HCT116 (cell line): Measurements from ENCODE around the gene MYOF. TPM values are rescaled to one million over a fixed set of nuclear protein-coding genes. Genes with fewer than 3 reads are reported as not detected.

Source experiments
- ATAC-seq: fragments of 200-7000 bp; cut with Tn5 transposase; 2 replicates; pipeline ENCODE4 v1.9.1; 2020; ENCODE audit warnings: mild to moderate bottlenecking, moderate library complexity
- BruUV-seq: library from RNA; stranded (reverse); fragments of 400-500 nt; replicated peaks from 2 replicates; lab custom pipeline; 2021; lab: Mats Ljungman, UMichigan
- CTCF ChIA-PET: fragments of 300-600 bp; sonication (Branson Sonifier 250); formaldehyde crosslinking; loops from one replicate; lab custom pipeline; 2021; ENCODE audit warnings: antibody characterized with exemption; lab: Charles Lee
- POLR2A ChIA-PET: fragments of 300-600, 350-600 bp; sonication (Branson Sonifier 250); formaldehyde crosslinking; loops from one replicate; lab custom pipeline; 2021; ENCODE audit warnings: antibody characterized with exemption; lab: Charles Lee
- RAD21 ChIA-PET, 2 experiments: fragments of 300-600 bp; sonication (Branson Sonifier 250); formaldehyde crosslinking; loops; one replicate each; lab custom pipeline; 2023; ENCODE audit warnings: low total read pairs in 2 of 2; ENCODE audit not compliant: uncharacterized antibody in 2 of 2, unreplicated experiment in 2 of 2, low non-redundant PET in 1 of 2; lab: Charles Lee
- DNase-seq: peaks from one replicate; pipeline ENCODE4 v3.0.0-alpha.2; 2010; ENCODE audit warnings: low read depth, low spot score
- H2AFZ ChIP-seq: fragments of 200-600 bp; shearing (Covaris generic), sonication (generic); 2 replicates; pipeline ENCODE4 v1.6.1; 2017; ENCODE audit warnings: low read depth, mixed run types, mixed read lengths, antibody characterized with exemption, low read length; ENCODE audit not compliant: poor library complexity, severe bottlenecking
- H3K27ac ChIP-seq: 2 replicates; pipeline ENCODE4 v1.5.1; 2012; ENCODE audit warnings: low read depth, low read length
- H3K27me3 ChIP-seq: fragments of 200-600 bp; sonication (generic); 2 replicates; pipeline ENCODE4 v1.6.1; 2016; ENCODE audit warnings: mixed run types, low read length, mixed read lengths; ENCODE audit not compliant: insufficient read depth
- H3K36me3 ChIP-seq, 2 experiments: fragments of 200-500 bp in 1 of 2; fragments of 200-600 bp in 1 of 2; sonication (Bioruptor generic) in 1 of 2; sonication (generic) in 1 of 2; 2 replicates each; pipeline versions ENCODE4 v1.5.1 to v1.6.1; 2014 to 2016; ENCODE audit warnings: low read length in 2 of 2, inconsistent platforms in 1 of 2, mixed read lengths in 1 of 2, mixed run types in 1 of 2; ENCODE audit not compliant: insufficient read depth in 2 of 2, control insufficient read depth in 1 of 2
- H3K4me1 ChIP-seq, 2 experiments: fragments of 200-600 bp in 1 of 2; sonication (generic) in 1 of 2; 2 replicates each; pipeline versions ENCODE4 v1.5.1 to v1.6.1; 2012 to 2017; ENCODE audit warnings: low read length in 2 of 2, inconsistent platforms in 1 of 2, mild to moderate bottlenecking in 1 of 2, mixed read lengths in 1 of 2, mixed run types in 1 of 2, moderate library complexity in 1 of 2; ENCODE audit not compliant: insufficient read depth in 2 of 2, control insufficient read depth in 1 of 2
- H3K4me2 ChIP-seq: fragments of 200-600 bp; sonication (generic); 2 replicates; pipeline ENCODE4 v1.6.1; 2017; ENCODE audit warnings: mixed run types, low read length, mixed read lengths
- H3K4me3 ChIP-seq, 2 experiments: fragments of 200-600 bp in 1 of 2; sonication (generic) in 1 of 2; replicated peaks in 1 of 2; 2 replicates each; pipeline ENCODE4 v1.5.1; 2011 to 2016; ENCODE audit warnings: low read length in 2 of 2, control low read depth in 1 of 2, low read depth in 1 of 2, mild to moderate bottlenecking in 1 of 2, mixed read lengths in 1 of 2, mixed run types in 1 of 2
- H3K79me2 ChIP-seq: fragments of 200-600 bp; sonication (generic); 2 replicates; pipeline ENCODE4 v1.6.1; 2017; ENCODE audit warnings: mild to moderate bottlenecking, mixed run types, low read length, moderate library complexity, mixed read lengths; ENCODE audit not compliant: insufficient read depth
- H3K9ac ChIP-seq: fragments of 200-600 bp; sonication (generic); 2 replicates; pipeline ENCODE4 v1.6.1; 2016; ENCODE audit warnings: low read length, mixed read lengths
- H3K9me2 ChIP-seq: fragments of 200-600 bp; sonication (generic), shearing (Covaris generic); 2 replicates; pipeline ENCODE4 v1.6.1; 2017; ENCODE audit warnings: mixed run types, mild to moderate bottlenecking, moderate library complexity; ENCODE audit not compliant: insufficient read depth
- H3K9me3 ChIP-seq, 2 experiments: fragments of 200-500 bp in 1 of 2; fragments of 200-600 bp in 1 of 2; sonication (Bioruptor generic) in 1 of 2; sonication (generic) in 1 of 2; 2 replicates each; pipeline ENCODE4 v1.6.1; 2014 to 2017; ENCODE audit warnings: low read length in 2 of 2, mixed read lengths in 2 of 2, inconsistent platforms in 1 of 2, low read depth in 1 of 2, mild to moderate bottlenecking in 1 of 2, mixed run types in 1 of 2, moderate library complexity in 1 of 2; ENCODE audit not compliant: control insufficient read depth in 1 of 2, insufficient read depth in 1 of 2
- H4K20me1 ChIP-seq: fragments of 200-600 bp; sonication (generic), shearing (Covaris generic); 2 replicates; pipeline ENCODE4 v1.6.1; 2017; ENCODE audit warnings: mixed run types, mild to moderate bottlenecking, moderate library complexity; ENCODE audit not compliant: insufficient read depth
- CBX3 ChIP-seq: IDR thresholded peaks from 2 replicates; pipeline ENCODE4 v1.6.1; 2012; ENCODE audit warnings: low read depth
- CEBPB ChIP-seq: IDR thresholded peaks from 2 replicates; pipeline ENCODE4 v1.6.1; 2012; ENCODE audit warnings: low read depth
- EZH2 ChIP-seq: fragments of 200-600 bp; sonication (generic); IDR thresholded peaks from 2 replicates; pipeline ENCODE4 v1.6.1; 2017; ENCODE audit warnings: antibody characterized with exemption, mixed run types
- POLR2A ChIP-seq: IDR thresholded peaks from 2 replicates; pipeline ENCODE4 v1.7.0; 2011; ENCODE audit warnings: borderline replicate concordance; ENCODE audit not compliant: insufficient read depth, insufficient read length; ENCODE audit errors: extremely low read depth
- POLR2AphosphoS5 ChIP-seq: IDR thresholded peaks from 2 replicates; pipeline ENCODE4 v1.6.1; 2011; ENCODE audit warnings: mild to moderate bottlenecking, low read depth, low read length, moderate library complexity
- SIN3A ChIP-seq: IDR thresholded peaks from 2 replicates; pipeline ENCODE4 v1.6.1; 2012; ENCODE audit warnings: low read depth
- SRF ChIP-seq: IDR thresholded peaks from 2 replicates; pipeline ENCODE4 v1.6.1; 2012; ENCODE audit warnings: low read depth
- ZFX ChIP-seq: fragments of 450-650 bp; IDR thresholded peaks from 2 replicates; pipeline ENCODE4 v1.6.1; 2017
- intact Hi-C: fragments of 100-400 bp; cut with micrococcal nuclease; formaldehyde crosslinking; loops from 2 replicates; pipeline ENCODE4 v1.10.0; 2022
- total RNA-seq: library from RNA; stranded (reverse); gene quantifications from one replicate; pipeline ENCODE4 v1.2.1, GENCODE V29; 2021; ENCODE audit not compliant: unreplicated experiment
- TF ChIP-seq, protein P1 (sequence below): IDR thresholded peaks from 2 replicates; pipeline ENCODE4 v1.6.1; 2011; ENCODE audit warnings: mild to moderate bottlenecking, low read length, moderate library complexity; ENCODE audit not compliant: insufficient replicate concordance; ENCODE audit errors: extremely low read depth
- TF ChIP-seq, protein P2 (sequence below): IDR thresholded peaks from 2 replicates; pipeline ENCODE4 v1.6.1; 2012; ENCODE audit warnings: low read depth

The MYOF gene
- total RNA-seq, 1 experiment from 2014 or later: 250 TPM

DNA sequence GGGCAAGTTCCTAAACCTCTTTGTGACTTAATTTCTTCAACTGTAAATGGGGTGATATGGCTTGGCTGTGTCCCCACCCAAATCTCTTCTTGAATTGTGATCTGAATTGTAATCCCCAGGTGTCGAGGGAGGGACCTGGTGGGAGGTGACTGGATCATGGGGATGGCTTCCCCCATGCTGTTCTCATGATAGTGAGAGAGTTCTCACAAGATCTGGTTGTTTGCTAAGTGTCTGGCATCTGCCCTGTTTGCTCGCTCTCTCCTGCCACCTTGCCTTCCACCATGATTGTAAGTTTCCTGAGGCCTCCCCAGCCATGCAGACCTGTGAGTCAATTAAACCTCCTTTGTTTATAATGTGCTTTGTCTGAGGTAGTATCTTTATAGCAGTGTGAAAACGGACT, 177.0 kb downstream of the MYOF start:
- intact Hi-C loops: no loop called here
- Histone ChIP-seq H3K4me1 (peaks cover 0 to 8% of the 10 kb centered on the region in 2 experiments; a peak in 2 of 4 replicates), H3K4me2 (no peak overlapping the region), H3K4me3 (no peak overlapping the region), H3K36me3 (peaks cover 11 to 25% of the 10 kb centered on the region in 2 experiments; a peak in 3 of 4 replicates), H3K9me2 (no peaks in the 10 kb centered on the region), H3K27ac (no peak overlapping the region), H4K20me1 (no peaks in the 10 kb centered on the region), H3K9me3 (no peaks in the 10 kb centered on the region), H3K27me3 (no peaks in the 10 kb centered on the region), H2AFZ (no peak overlapping the region), H3K79me2 (no peaks in the 10 kb centered on the region), H3K9ac (no peak overlapping the region)
- ATAC-seq (no peak), DNase-seq (no peak)
- 0 out of 2 replicates have a peak, but pooled peaks have one; percentile 25 for TF ChIP-seq POLR2AphosphoS5
- TF ChIP-seq SRF: no peak
- ChIA-PET CTCF (no interaction called here), RAD21 (no interaction called here), POLR2A (no interaction called here)
- BruUV-seq: no TSS peak

DNA sequence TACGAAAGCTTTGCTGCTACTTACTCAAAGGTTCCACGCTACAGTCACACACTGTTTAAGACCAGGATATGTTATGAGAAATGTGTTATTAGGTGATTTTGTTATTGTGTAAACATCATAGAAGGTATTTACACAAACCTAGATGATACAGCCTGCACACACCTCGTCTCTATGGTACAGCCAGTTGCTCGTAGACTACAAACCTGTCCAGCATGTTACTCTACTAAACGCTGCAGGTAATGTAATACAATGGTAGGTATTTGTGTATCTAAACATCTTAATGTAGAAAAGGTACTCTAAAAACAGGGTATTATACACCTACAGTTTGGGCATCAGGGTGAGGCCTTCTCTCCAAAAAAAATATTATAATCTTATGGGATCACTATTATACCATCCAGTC, 181.2 kb downstream of the MYOF start:
- Histone ChIP-seq H3K9me3 (no peaks in the 10 kb centered on the region), H3K27me3 (no peaks in the 10 kb centered on the region), H3K79me2 (no peaks in the 10 kb centered on the region), H2AFZ (no peak overlapping the region), H3K4me1 (no peaks in the 10 kb centered on the region), H3K9ac (no peak overlapping the region), H3K27ac (no peak overlapping the region), H3K4me3 (no peak overlapping the region), H4K20me1 (no peaks in the 10 kb centered on the region), H3K9me2 (no peaks in the 10 kb centered on the region), H3K36me3 (peaks cover 0 to under 1% of the 10 kb centered on the region in 2 experiments; a peak in 1 of 4 replicates), H3K4me2 (no peak overlapping the region)
- POLR2A ChIA-PET: no interaction called here
- ATAC-seq (no peak), DNase-seq (no peak)
- no TSS peak for BruUV-seq
- intact Hi-C loops: no loop called here
- RAD21 ChIA-PET: interaction anchor here in 1 of 2 experiments (0.6 kb wide), 1 partner anchor 429 kb away, joined by 3 read pairs; no protein-coding TSS in a partner anchor
- TF ChIP-seq CEBPB: no peak
- no peak for TF ChIP-seq POLR2A
- TF ChIP-seq, protein P1, sequence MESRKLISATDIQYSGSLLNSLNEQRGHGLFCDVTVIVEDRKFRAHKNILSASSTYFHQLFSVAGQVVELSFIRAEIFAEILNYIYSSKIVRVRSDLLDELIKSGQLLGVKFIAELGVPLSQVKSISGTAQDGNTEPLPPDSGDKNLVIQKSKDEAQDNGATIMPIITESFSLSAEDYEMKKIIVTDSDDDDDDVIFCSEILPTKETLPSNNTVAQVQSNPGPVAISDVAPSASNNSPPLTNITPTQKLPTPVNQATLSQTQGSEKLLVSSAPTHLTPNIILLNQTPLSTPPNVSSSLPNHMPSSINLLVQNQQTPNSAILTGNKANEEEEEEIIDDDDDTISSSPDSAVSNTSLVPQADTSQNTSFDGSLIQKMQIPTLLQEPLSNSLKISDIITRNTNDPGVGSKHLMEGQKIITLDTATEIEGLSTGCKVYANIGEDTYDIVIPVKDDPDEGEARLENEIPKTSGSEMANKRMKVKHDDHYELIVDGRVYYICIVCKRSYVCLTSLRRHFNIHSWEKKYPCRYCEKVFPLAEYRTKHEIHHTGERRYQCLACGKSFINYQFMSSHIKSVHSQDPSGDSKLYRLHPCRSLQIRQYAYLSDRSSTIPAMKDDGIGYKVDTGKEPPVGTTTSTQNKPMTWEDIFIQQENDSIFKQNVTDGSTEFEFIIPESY: no peak
- no peak for TF ChIP-seq CBX3
- no peak for TF ChIP-seq SIN3A
- no peak for TF ChIP-seq ZFX
- TF ChIP-seq EZH2: no peak
- TF ChIP-seq, protein P2, sequence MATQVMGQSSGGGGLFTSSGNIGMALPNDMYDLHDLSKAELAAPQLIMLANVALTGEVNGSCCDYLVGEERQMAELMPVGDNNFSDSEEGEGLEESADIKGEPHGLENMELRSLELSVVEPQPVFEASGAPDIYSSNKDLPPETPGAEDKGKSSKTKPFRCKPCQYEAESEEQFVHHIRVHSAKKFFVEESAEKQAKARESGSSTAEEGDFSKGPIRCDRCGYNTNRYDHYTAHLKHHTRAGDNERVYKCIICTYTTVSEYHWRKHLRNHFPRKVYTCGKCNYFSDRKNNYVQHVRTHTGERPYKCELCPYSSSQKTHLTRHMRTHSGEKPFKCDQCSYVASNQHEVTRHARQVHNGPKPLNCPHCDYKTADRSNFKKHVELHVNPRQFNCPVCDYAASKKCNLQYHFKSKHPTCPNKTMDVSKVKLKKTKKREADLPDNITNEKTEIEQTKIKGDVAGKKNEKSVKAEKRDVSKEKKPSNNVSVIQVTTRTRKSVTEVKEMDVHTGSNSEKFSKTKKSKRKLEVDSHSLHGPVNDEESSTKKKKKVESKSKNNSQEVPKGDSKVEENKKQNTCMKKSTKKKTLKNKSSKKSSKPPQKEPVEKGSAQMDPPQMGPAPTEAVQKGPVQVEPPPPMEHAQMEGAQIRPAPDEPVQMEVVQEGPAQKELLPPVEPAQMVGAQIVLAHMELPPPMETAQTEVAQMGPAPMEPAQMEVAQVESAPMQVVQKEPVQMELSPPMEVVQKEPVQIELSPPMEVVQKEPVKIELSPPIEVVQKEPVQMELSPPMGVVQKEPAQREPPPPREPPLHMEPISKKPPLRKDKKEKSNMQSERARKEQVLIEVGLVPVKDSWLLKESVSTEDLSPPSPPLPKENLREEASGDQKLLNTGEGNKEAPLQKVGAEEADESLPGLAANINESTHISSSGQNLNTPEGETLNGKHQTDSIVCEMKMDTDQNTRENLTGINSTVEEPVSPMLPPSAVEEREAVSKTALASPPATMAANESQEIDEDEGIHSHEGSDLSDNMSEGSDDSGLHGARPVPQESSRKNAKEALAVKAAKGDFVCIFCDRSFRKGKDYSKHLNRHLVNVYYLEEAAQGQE: no peak
- CTCF ChIA-PET: no interaction called here
